HG03432 (cell line): ENCODE measurements around the gene GPATCH2L.
A peak's percentile ranks its signal among the peaks of the same experiment; 100 is the strongest.

Source experiments
- ATAC-seq: cut with Tn5 transposase; IDR thresholded peaks from one replicate; pipeline ENCODE4 v1.9.1; 2021; ENCODE audit warnings: mild to moderate bottlenecking, moderate library complexity; ENCODE audit not compliant: unreplicated experiment

Gene GPATCH2L

GRCh38 chr14:76135722-76136121, 16.0 kb upstream of the GPATCH2L start:
- ATAC-seq = no peak

- no peak for ATAC-seq
Observed at GRCh38 chr14:76136476-76137110, 15.1 kb upstream of the GPATCH2L start.

- ATAC-seq = no peak
Observed at GRCh38 chr14:76138119-76138757, 13.5 kb upstream of the GPATCH2L start.

- ATAC-seq = no peak
Observed at GRCh38 chr14:76138758-76139723, 12.7 kb upstream of the GPATCH2L start.

- ATAC-seq = no peak
Observed at GRCh38 chr14:76143642-76144041, 8.1 kb upstream of the GPATCH2L start.

GRCh38 chr14:76146976-76147375, 4.7 kb upstream of the GPATCH2L start:
- no peak for ATAC-seq

- no peak for ATAC-seq
Observed at GRCh38 chr14:76149196-76149595, 2.5 kb upstream of the GPATCH2L start.

- ATAC-seq = peak; percentile 71
Observed at GRCh38 chr14:76152333-76152681, 585 bp downstream of the GPATCH2L start.

GRCh38 chr14:76153919-76154318, 2.2 kb downstream of the GPATCH2L start:
- no peak for ATAC-seq

GRCh38 chr14:76154539-76155126, 2.9 kb downstream of the GPATCH2L start:
- ATAC-seq = no peak

GRCh38 chr14:76163668-76164363, 12.1 kb downstream of the GPATCH2L start:
- ATAC-seq = no peak

- no peak for ATAC-seq
Observed at GRCh38 chr14:76168531-76168930, 16.8 kb downstream of the GPATCH2L start.

GRCh38 chr14:76169776-76170175, 18.1 kb downstream of the GPATCH2L start:
- ATAC-seq = no peak

GRCh38 chr14:76174982-76175381, 23.3 kb downstream of the GPATCH2L start:
- no peak for ATAC-seq

GRCh38 chr14:76175942-76176341, 24.2 kb downstream of the GPATCH2L start:
- no peak for ATAC-seq

GRCh38 chr14:76181546-76181945, 29.8 kb downstream of the GPATCH2L start:
- no peak for ATAC-seq

- peak; percentile 76 for ATAC-seq
Observed at GRCh38 chr14:76186308-76187027, 34.7 kb downstream of the GPATCH2L start.

- no peak for ATAC-seq
Observed at GRCh38 chr14:76191297-76191696, 39.6 kb downstream of the GPATCH2L start.

GRCh38 chr14:76193696-76194095, 42.0 kb downstream of the GPATCH2L start:
- ATAC-seq = no peak

GRCh38 chr14:76194327-76194726, 42.6 kb downstream of the GPATCH2L start:
- no peak for ATAC-seq
